Lower lobe of right lung (tissue), 2 donors: ENCODE results near the gene PYGM. TPM values are rescaled to one million over a fixed set of nuclear protein-coding genes. Genes with fewer than 3 reads are reported as not detected.
A peak's percentile ranks its signal among the peaks of the same experiment; 100 is the strongest.

ENCODE experiments used
- ATAC-seq, 2 donors: fragments of 200-7000 bp; cut with Tn5 transposase; one replicate each; pipeline ENCODE4 v1.9.1; 2020 to 2022; ENCODE audit warnings: mild to moderate bottlenecking in 2 of 2, moderate library complexity in 2 of 2
- DNase-seq: peaks from one replicate; pipeline ENCODE4 v3.0.0-alpha.2; 2020
- H3K27ac ChIP-seq: fragments of 200-600 bp; one replicate; pipeline ENCODE4 v1.8.0; 2022
- H3K27me3 ChIP-seq: fragments of 200-600 bp; one replicate; pipeline ENCODE4 v1.8.0; 2022; ENCODE audit warnings: low read depth
- H3K36me3 ChIP-seq: fragments of 200-600 bp; one replicate; pipeline ENCODE4 v1.8.0; 2022; ENCODE audit warnings: mild to moderate bottlenecking
- H3K4me1 ChIP-seq: fragments of 200-600 bp; one replicate; pipeline ENCODE4 v1.8.0; 2022
- H3K4me3 ChIP-seq: fragments of 200-600 bp; one replicate; pipeline ENCODE4 v1.8.0; 2022; ENCODE audit warnings: mild to moderate bottlenecking
- H3K9me3 ChIP-seq: fragments of 200-600 bp; one replicate; pipeline ENCODE4 v1.8.0; 2022
- CTCF ChIP-seq: fragments of 200-600 bp; IDR thresholded peaks from one replicate; pipeline ENCODE4 v1.8.0; 2022; ENCODE audit warnings: antibody characterized with exemption, mild to moderate bottlenecking
- intact Hi-C: fragments of 100-400 bp; cut with DNase I; formaldehyde crosslinking; loops from one replicate; pipeline ENCODE4 v1.11.0; 2022
- total RNA-seq: library from RNA; stranded (reverse); fragmentation: NEBNext Ultra II Directional; extraction: Animal tissue kit (Norgen Biotek cat#: 25700); gene quantifications from one replicate; pipeline ENCODE4 v1.2.1, GENCODE V29; 2021
- donor health status: DM: no; HTN: yes; CAD: no; lungs with severe emphysema.

The PYGM gene
- total RNA-seq, 1 donor from 2014 or later: 2.6 TPM

- H3K4me1 ChIP-seq: peaks cover 5% of the 10 kb centered on the region
- H3K27me3 ChIP-seq: no peaks in the 10 kb centered on the region
- ATAC-seq: no peak
- no peak overlapping the region for H3K4me3 ChIP-seq
- peaks cover 27% of the 10 kb centered on the region for H3K36me3 ChIP-seq
- no peaks in the 10 kb centered on the region for H3K9me3 ChIP-seq
- no peak for TF ChIP-seq CTCF
- H3K27ac ChIP-seq: no peak overlapping the region
- intact Hi-C loops: no loop called here
- peak; percentile 30 for DNase-seq
These were observed 26.5 kb upstream of the PYGM start for GRCh38 chr11:64786308-64786707.

GRCh38 chr11:64784813-64785581 is 25.2 kb upstream of the PYGM start:
- Histone ChIP-seq H3K4me1 (peaks cover 9% of the 10 kb centered on the region), H3K4me3 (no peak overlapping the region), H3K9me3 (no peaks in the 10 kb centered on the region), H3K27me3 (no peaks in the 10 kb centered on the region), H3K36me3 (peaks cover 15% of the 10 kb centered on the region), H3K27ac (no peak overlapping the region)
- intact Hi-C loops: no loop called here
- ATAC-seq (no peak), DNase-seq (peak; percentile 1)
- TF ChIP-seq CTCF: no peak

- Histone ChIP-seq H3K36me3 (peaks cover 37% of the 10 kb centered on the region), H3K4me1 (peaks cover 46% of the 10 kb centered on the region), H3K4me3 (peak within 1 kb of the TSS; percentile 87), H3K9me3 (no peaks in the 10 kb centered on the region), H3K27me3 (no peaks in the 10 kb centered on the region), H3K27ac (peak within 1 kb of the TSS; percentile 100)
- intact Hi-C loops: no loop called here
- ATAC-seq (peak; percentile 96), DNase-seq (peak; percentile 99)
- TF ChIP-seq CTCF: no peak
These were observed 18.9 kb upstream of the PYGM start, which contains the start of gene SF1 for GRCh38 chr11:64778473-64779298. Gene SF1, minus strand, starts transcription at chr11:64778542. Its CDS starts 150 bp downstream, at chr11:64778392.

- no peak for DNase-seq
- no peaks in the 10 kb centered on the region for H3K9me3 ChIP-seq
- peaks cover 51% of the 10 kb centered on the region for H3K4me1 ChIP-seq
- TF ChIP-seq CTCF: no peak
- H3K27me3 ChIP-seq: no peaks in the 10 kb centered on the region
- intact Hi-C loops: no loop called here
- peaks cover 43% of the 10 kb centered on the region for H3K36me3 ChIP-seq
- peak overlapping the region; percentile 100 for H3K27ac ChIP-seq
- H3K4me3 ChIP-seq: peak overlapping the region; percentile 87
- peak; percentile 1 to 7 for ATAC-seq
These were observed 18.4 kb upstream of the PYGM start for GRCh38 chr11:64778223-64778472.

GRCh38 chr11:64777449-64778222 is 17.9 kb upstream of the PYGM start:
- TF ChIP-seq CTCF: no peak
- peak overlapping the region; percentile 100 for H3K27ac ChIP-seq
- peak; percentile 89 for DNase-seq
- H3K4me3 ChIP-seq: peak overlapping the region; percentile 87
- no peaks in the 10 kb centered on the region for H3K27me3 ChIP-seq
- H3K36me3 ChIP-seq: peaks cover 48% of the 10 kb centered on the region
- H3K9me3 ChIP-seq: no peaks in the 10 kb centered on the region
- intact Hi-C loops: no loop called here
- peak; percentile 40 to 61 for ATAC-seq
- peaks cover 56% of the 10 kb centered on the region for H3K4me1 ChIP-seq
